HL-60 (cell line): ENCODE measurements around the gene GRK1.

Experiments
- GABPA ChIP-seq: IDR thresholded peaks from 2 replicates; pipeline ENCODE4 v1.6.1; 2012; ENCODE audit warnings: low read depth
- TF ChIP-seq, protein P1 (sequence below): IDR thresholded peaks from one replicate; pipeline ENCODE4 v1.5.1; 2011; ENCODE audit warnings: low read length, control low read depth, inconsistent platforms; ENCODE audit not compliant: insufficient read depth
- TF ChIP-seq, protein P2 (sequence below): IDR thresholded peaks from 2 replicates; pipeline ENCODE4 v1.6.1; 2012; ENCODE audit warnings: low read depth; ENCODE audit not compliant: insufficient replicate concordance

DNA sequence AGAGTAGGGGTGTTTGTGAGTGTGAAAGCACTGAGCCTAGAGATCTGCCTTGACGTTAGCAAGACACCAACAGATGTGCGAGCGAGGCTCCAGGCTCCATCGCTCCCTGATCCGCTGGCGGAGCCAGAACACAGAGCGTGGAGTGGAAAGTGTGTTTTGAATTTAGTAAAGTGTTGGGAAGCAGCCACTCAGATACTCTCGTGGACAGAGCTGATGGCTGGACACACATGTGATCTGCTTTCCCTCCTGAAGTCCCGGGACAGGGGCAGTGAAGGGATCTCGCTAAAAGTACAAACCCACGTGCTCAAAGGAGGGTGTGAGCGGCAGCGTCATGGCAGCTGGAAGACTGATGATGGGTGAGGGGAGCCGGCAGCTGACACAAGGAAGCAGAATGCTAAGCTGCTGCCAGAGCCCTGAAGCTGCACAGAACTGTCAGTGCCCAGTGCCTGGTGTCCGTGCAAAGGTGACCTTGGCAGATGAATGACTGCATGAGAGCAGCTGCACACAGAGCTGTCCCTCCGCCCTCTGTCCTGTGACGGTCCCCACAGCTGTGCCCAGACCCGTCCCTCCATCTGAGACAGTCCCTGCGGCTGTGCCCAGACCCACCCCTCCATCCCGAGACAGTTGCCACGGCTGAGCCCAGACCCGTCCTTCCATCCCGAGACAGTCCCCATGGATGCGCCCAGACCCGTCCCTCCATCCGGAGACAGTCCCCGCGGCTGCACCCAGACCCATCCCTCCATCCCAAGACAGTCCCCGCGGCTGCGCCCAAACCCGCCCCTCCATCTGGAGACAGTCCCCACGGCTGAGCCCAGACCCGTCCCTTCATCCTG lies 62.4 kb downstream of the GRK1 start:
- TF ChIP-seq, protein P1, sequence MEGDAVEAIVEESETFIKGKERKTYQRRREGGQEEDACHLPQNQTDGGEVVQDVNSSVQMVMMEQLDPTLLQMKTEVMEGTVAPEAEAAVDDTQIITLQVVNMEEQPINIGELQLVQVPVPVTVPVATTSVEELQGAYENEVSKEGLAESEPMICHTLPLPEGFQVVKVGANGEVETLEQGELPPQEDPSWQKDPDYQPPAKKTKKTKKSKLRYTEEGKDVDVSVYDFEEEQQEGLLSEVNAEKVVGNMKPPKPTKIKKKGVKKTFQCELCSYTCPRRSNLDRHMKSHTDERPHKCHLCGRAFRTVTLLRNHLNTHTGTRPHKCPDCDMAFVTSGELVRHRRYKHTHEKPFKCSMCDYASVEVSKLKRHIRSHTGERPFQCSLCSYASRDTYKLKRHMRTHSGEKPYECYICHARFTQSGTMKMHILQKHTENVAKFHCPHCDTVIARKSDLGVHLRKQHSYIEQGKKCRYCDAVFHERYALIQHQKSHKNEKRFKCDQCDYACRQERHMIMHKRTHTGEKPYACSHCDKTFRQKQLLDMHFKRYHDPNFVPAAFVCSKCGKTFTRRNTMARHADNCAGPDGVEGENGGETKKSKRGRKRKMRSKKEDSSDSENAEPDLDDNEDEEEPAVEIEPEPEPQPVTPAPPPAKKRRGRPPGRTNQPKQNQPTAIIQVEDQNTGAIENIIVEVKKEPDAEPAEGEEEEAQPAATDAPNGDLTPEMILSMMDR, result no peak
- TF ChIP-seq, protein P2, sequence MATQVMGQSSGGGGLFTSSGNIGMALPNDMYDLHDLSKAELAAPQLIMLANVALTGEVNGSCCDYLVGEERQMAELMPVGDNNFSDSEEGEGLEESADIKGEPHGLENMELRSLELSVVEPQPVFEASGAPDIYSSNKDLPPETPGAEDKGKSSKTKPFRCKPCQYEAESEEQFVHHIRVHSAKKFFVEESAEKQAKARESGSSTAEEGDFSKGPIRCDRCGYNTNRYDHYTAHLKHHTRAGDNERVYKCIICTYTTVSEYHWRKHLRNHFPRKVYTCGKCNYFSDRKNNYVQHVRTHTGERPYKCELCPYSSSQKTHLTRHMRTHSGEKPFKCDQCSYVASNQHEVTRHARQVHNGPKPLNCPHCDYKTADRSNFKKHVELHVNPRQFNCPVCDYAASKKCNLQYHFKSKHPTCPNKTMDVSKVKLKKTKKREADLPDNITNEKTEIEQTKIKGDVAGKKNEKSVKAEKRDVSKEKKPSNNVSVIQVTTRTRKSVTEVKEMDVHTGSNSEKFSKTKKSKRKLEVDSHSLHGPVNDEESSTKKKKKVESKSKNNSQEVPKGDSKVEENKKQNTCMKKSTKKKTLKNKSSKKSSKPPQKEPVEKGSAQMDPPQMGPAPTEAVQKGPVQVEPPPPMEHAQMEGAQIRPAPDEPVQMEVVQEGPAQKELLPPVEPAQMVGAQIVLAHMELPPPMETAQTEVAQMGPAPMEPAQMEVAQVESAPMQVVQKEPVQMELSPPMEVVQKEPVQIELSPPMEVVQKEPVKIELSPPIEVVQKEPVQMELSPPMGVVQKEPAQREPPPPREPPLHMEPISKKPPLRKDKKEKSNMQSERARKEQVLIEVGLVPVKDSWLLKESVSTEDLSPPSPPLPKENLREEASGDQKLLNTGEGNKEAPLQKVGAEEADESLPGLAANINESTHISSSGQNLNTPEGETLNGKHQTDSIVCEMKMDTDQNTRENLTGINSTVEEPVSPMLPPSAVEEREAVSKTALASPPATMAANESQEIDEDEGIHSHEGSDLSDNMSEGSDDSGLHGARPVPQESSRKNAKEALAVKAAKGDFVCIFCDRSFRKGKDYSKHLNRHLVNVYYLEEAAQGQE, result no peak
- no peak for TF ChIP-seq GABPA
